RCC 7860 (cell line): ENCODE measurements around the gene C1orf94.

Source experiments
- DNase-seq: peaks from one replicate; pipeline ENCODE4 v3.0.0-alpha.2; 2015; ENCODE audit warnings: low spot score
- FAIRE-seq: peaks from 2 replicates; lab custom pipeline; 2012; peaks lifted over from hg19 to GRCh38; lab: Jason Lieb, UNC

C1orf94 gene, protein sequence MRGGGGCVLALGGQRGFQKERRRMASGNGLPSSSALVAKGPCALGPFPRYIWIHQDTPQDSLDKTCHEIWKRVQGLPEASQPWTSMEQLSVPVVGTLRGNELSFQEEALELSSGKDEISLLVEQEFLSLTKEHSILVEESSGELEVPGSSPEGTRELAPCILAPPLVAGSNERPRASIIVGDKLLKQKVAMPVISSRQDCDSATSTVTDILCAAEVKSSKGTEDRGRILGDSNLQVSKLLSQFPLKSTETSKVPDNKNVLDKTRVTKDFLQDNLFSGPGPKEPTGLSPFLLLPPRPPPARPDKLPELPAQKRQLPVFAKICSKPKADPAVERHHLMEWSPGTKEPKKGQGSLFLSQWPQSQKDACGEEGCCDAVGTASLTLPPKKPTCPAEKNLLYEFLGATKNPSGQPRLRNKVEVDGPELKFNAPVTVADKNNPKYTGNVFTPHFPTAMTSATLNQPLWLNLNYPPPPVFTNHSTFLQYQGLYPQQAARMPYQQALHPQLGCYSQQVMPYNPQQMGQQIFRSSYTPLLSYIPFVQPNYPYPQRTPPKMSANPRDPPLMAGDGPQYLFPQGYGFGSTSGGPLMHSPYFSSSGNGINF

DNA sequence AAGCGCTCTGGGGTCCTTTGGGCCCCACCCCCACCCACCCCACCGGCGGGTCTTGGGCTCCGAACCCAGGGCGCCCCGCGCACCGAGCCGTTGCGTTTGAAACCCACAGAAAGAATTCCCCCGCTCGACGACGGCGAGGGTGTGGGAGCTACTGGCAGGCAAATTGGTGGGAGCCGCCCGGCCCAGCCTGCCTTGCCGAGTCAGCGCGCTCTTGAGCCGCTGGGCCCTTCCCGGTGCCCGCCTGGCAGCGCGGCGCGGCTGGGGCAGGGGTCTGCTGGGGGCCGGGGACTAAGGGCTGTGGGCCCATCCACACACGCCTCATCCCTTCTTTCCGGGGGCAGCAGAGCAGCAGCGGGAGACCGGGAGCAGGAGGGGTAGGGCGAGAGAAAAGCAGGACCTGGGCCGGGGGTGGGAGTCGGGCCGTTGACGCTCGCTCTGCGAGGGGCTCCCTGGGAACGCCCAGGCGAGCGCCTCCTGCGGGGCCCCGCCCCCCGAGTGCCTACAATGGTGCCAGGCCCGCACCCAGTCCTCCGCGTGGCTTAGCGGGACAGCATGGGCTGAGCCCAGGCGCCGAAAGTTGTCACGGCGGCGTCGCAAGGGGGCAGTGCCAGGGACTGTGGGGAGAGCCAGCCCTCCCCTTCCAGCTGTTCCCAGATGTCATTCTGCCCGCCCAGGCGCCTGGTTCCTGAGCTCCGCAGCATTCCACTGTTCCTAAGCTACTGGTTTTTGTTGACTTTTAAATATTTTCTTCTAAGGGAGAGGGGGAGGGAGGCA, at the start of gene C1orf94:
Gene C1orf94 (plus strand): TSS at position 78 of the 774 bp plus-strand sequence. CDS start 883 bp downstream, outside the sequence.
- FAIRE-seq (no peak), DNase-seq (no peak)

DNA sequence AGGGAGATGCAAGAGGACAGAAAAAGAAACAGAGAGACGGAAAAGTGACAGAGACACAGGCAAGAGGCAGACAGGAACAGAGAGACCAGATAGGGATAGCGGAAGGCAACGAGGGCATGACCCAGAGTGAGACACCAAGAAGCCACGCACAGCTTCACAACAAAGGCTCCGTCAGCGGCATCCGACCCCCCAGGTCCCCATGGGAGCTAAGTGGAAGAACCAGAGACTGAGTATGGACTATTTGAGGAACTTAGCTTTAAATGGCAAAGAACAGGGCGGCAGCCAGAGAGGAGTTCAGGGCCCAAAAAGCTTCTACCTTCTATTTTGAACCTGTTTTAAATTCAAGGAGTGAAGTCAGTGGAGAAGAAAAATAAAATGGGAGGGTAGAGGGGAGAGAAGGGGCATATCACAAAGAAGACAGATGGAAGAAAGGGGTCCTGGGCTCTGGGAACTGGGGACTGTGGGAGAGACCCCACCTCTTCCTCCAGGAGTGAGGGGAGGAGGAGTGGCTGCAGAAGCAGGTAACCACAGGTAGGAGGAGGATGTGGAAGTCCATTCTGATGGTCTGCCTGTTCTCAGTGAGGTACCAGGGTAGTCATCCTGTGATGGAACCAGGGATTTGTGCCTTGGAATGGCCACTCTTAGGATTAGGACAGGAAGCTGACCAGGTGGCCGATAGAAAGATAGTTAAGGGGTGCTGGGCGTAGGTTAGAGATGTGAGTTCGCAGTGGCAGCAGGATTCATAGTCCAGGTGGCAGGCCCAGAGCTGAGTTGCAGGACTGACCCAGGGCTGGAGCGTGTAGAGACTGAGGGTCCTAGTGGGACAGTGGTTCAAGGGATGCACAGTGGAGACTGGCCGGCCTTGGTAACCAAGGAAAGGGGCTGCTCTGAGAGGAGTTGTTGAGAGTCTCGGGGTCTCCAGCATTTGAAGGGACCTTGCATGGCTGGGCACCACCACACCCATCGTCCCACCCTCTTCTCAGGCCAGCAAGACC, 49.4 kb upstream of the C1orf94 start:
- DNase-seq (no peak), FAIRE-seq (no peak)

DNA sequence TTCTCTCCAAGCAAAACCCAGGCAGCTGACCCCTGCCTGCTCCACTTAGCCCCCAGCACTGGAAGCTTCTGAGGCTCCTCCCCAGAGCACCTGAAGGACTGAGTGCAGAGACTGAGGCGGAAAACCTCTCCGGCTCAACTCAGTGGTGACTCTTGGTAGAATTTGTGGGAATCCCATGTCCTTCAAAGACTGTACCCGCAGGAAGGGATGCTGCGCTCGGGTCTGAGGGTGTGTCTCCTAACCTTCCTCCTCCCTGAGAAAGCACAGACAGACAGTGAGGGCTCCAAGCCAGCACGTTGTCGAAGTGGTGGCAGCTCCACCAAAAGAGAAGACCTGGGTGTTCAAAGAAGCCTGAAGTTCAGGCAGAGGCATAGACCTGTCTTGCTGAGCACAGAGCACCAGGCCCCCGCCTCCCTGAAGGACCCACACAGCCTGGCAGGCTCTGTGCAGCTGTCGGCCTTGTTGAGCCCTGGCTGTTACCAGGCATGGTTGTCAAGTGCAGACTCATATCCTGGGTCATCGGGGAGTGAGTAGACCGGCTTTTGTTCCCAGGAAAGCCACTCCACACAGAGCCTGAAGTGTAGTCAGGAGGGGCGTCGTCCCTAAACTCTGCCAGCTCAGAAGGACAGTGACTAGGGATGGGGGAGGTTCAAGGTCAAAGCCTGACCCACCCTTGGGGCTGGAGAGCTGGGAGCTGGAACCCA, 48.4 kb upstream of the C1orf94 start:
- FAIRE-seq (no peak), DNase-seq (no peak)

DNA sequence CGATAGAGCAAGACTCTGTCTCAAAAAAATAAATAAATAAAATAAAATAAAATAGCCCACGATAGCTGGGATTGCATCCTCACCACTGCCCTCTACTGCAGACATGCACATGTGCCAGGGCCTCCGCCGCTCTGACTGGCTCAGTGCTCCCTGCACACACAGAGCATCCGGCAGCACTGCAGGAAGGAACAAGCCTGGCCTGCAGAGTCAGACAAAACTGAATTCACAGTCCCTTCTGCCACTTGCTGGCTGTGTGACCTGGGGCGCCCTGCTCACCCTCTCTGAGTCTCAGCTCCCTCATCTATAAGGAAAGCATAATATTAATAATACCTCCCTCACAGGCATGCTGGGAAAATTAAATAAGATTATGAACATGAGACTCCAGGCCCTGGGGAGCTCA, 47.1 kb upstream of the C1orf94 start:
- FAIRE-seq (no peak), DNase-seq (no peak)

DNA sequence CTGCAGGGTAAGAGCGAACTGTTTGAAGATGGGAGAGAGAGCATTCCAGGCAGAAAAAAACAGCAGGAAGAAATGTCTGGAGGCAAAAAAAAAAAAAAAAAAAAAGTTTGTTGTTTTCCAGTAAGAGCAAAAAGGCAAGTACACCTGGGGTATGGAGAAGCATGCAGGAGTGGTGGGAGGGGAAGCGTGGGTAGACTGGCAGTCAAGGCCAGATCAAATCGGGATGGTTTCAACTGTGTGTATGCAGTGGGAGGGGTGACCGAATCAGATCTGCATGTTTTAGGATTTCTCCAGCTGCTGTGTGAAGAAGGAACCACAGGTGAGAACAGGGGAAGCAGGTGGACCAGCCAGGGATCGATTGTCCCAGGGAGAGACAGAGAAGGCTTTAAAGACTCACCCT, 46.4 kb upstream of the C1orf94 start:
- no peak for FAIRE-seq

DNA sequence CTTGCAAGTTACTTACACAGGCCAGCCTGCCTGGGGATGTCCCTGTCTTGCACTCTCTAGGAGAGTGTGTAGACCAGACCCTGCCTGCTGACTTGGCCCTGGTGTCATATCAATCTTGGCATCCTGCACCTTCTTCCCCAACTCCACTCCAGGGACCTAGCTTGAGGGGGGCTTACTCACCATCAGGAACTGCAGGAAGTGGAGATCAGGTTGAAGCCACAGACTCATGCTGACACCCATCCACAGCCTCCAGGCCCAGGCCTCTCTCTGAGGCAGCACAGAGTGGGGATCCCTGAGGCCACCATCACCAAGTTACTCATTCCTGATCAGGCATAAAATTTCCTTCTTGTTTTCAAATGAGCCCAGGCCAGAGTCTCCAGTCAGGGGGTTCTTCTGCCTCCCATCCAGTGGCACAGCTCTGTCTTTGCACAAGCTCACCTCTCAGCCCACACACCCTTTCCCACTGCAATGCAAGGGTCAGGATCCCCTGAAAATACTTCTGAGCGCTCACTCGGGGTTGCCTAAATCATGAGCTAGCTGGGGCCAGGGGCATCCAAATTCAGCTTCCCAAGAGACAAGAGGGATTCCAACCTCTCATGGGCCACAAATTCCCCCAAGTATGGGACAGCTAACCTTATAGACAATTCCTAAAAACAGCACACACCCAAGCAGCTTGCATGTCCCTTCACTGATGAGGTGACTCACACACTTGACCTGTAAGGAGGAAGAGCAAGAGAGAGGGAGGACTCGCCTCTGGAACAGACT, 45.1 kb upstream of the C1orf94 start:
- DNase-seq (no peak), FAIRE-seq (no peak)

More for the DNA sequence above, 46.4 kb upstream of the C1orf94 start:
- DNase-seq: no peak

DNA sequence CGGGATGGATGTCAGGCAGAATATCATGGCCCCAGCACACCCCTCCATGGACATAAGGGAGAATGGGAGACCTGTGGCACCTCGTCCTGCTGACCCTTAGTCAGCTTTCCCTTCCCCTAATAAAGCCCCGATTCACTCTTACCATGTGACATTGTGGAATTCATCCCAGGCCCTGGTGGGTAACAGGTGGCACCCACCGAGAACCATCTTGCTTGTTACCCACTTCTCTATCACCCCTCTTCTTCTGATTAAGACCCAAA, 44.6 kb upstream of the C1orf94 start:
- FAIRE-seq: no peak
- DNase-seq: no peak

DNA sequence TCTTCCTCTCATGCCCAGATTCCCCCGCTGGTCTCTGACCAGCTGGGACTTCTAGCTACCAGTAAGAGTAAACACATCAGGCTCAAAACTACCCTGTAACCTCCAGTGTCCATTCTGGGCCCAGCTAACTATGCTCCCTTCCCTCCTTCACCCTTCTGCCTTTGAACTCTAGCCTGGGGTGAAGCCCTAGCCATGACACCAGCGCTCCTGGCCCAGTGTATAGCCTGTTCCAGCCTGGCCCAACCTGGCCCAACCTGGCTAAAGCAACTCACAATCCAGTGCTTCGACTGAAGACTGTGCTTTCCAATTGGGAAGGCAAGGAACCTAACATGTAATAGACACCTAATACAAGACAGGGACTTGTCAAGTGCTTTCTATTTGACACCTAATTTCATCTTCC, 39.3 kb upstream of the C1orf94 start:
- no peak for FAIRE-seq
- DNase-seq: no peak

DNA sequence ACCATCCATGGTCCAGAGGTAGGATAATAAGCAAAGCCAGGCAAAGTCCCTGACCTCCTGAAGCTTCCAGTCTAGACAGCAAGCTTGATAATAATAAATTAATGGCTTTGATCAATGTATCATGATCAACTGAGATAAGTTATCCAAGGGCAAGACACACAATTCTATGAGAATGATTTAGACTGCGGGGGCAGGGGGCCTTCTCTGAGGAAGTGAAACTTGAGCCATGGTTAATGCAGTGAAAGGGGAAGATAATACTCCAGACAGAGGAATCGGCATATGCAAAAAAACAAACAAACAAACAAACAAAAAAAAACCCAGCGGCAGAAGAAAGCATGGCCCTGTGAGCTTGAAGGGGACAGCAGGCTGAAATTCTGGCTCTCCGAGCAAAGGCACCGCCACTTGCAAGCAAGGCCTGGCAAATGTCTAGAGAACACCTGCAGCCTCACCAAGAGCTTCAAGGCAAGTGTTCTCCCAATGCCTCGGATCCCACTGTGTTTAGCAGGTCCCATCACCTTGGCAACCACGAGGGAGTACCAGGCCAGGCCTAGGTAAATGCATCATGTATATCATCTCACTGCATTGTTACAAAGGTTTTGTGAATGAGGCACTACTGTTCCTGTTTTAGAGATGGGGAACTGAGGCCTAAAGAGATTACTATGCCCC, 36.6 kb upstream of the C1orf94 start:
- DNase-seq (no peak), FAIRE-seq (no peak)

DNA sequence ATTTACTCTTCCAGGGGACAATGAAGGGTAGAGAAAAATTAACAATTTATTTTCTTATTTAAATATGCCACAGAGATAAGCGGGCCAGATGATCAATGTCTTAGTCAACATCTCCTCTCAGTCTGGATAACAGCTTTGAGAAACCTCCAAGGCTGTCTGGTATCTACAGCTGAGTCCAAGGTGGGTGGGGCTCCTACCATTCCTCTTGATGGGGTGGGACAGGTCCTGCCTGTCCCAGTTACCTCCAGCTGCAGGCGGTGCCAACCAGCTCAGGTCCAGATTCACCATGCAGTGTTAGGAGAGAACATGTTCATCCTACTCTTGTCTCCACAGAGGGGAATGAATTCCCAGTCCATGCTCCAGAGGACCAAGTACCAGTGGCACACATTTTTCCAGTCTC, 32.7 kb upstream of the C1orf94 start:
- FAIRE-seq (no peak), DNase-seq (no peak)

DNA sequence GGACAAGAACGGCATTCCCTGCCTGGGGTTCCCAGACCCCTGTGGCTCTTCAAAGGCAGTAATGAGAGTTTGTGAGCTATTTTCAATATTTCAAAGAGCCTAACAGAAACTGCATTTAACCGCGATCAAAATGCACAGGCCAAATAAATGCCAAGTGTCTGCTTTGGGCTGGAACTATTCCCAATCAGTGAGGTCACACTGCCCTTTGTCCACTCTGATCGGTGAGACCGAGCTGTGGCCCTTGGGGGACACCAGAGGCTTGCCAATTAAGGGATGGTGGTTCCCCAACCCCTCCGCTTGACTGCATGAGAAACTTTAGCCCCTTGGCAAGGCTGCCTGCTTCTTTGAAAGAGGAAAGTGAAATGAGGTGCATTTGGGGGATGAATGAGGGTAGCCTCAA, 31.9 kb upstream of the C1orf94 start:
- no peak for FAIRE-seq
- DNase-seq: no peak

DNA sequence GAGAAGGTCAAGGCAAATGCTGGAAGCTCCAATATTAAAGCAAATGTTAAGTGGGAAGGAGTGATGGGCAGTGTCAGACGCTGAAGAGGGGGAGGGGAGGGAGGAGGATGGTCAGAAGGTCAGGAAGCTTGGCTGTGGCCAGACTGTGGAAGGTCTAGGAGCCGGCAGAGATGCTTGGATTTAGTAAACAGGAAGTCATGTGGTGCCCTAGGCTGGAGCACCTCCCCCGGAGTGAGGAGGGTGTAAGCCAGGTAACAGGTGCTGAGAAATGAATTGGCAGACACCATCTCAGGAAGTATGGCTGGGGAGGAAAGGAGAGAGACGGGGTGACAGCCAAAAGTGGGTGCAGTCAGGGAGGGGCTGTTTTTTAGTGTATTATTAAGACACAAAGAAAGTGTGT, 29.4 kb upstream of the C1orf94 start:
- FAIRE-seq: no peak
- DNase-seq: no peak

DNA sequence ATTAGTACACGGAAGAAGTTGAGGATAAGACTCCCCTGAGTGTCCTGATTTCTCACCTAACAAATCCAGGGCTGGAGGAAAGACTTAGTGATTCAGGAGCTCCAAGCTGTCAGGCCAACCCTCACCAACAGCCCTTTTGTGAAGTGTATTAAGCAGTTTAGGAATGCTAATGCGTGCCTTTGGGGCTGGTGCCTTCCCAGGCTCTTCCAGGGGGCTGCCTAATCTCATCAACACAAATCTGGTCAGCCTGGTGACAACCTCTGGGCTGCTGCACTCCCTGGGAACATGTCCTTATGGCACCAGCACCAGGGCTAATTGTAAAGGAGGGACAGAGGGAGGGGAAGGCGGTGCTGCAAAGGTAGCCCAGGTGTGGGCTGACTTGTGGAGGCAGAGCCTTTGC, 27.2 kb upstream of the C1orf94 start:
- DNase-seq: no peak
- FAIRE-seq: no peak

DNA sequence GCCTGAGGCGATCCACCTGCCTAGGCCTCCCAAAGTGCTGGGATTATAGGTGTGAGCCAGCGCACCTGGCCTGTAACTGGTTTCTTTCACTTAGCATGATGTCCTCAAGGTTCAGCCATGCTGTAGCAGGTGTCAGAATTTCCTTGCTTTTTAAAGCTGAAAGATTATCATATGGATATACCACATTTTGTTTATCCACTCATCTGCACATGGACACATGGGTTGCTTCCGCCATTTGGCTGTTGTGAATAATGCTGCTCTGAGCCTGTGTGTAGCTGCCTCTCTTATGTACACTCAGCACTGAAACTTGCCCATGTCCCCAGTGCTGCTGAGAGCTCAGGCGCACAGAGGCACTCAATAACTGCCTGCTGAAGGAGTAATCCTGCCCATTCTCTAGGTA, 23.5 kb upstream of the C1orf94 start:
- DNase-seq: no peak
- FAIRE-seq: no peak

DNA sequence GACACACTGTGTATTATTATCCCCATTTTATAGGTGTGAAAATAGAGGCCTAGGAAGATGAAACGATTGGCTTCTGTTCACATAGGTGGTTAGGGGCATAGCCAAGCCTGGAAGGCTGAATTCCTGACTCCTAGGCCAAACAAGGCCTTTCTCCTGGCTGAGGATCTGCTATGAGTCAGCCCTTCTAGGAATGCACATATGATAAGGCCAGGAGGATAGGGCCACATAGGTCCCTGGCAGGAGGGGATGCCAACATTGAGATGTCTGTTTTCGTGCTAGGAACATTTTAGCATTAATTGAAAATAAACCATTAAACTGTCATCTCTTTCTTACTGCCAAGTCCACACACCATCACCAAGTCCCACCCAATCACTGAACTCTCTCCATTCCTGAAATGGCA, 20.8 kb upstream of the C1orf94 start:
- FAIRE-seq (no peak), DNase-seq (no peak)

DNA sequence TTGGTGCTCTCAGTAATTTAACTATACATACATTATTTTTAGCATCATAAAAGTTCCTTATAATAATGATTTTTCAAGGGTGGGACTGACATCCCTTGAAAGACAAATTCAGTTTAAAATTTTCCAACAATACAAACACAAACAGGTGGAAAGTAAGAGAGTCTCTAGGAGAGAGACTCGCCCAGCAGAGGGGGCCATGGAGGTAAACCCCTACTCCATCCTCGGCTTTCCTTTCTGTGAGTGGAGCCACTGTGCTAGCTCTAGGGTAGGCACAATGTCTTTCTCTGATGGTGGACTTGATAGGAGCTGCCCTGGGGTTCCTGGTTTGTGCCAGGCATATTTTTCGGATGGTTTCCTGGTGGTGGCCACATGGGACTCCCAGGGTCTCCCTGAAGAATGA, 20.0 kb upstream of the C1orf94 start:
- DNase-seq (no peak), FAIRE-seq (no peak)

DNA sequence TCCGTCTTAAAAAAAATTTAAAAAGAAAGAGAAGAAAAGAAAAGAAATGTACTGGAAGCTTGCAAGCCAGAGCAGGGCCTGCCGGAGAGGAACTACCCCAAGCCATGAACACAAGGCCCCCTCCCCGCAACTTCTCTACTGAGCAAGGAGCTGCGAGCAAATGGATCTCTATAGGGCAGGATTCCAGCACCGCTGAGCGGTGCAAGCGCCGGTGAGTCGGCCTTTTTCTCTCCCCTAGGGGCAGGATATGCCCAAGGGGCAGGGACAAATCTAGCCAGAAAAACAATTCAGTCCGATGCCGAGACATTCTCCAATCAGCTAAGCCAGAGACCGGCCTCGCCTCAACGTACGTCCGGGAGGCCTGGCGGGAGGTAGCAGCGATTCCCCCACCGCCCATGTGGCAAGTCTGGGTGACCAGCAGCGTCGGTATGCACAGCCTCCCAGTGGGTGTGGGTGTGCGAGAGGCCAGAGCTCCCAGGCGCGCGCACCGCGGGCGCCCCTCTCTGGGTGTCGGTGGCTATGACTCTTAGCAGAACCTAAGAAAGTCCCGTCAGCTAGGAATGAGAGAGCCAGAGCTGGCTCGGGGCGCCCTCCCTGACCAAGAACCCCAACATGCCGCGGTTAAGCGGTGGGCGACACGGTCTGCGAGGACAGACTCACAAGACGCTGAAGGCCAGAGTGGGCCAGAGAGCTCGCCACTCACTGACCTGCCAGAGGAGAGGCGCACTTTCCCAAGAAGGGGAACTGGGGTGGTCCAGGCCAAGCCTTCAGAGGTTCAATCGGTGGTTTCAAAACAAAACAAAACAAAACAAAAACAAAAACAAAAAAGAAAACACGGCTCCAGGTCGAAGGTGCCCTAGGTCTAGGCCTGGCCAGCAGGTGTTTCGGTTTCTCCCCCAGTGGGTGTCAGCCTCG, 13.6 kb upstream of the C1orf94 start:
- FAIRE-seq (no peak), DNase-seq (no peak)
